Measurements from ENCODE around the gene RPL28.
"Not testable (repeated sequence)": the region's sequence is repeated elsewhere in the genome, so short reads cannot be mapped to it uniquely, and the experiment has no call there.

RPL28 gene

GRCh38 chr19:55432241-55432959, 46.7 kb downstream of the RPL28 start:
- DNase-seq = no peak

GRCh38 chr19:55433292-55433691, 47.6 kb downstream of the RPL28 start:
- no peak for DNase-seq

GRCh38 chr19:55434356-55434919, 48.7 kb downstream of the RPL28 start:
- no peak for DNase-seq

GRCh38 chr19:55435020-55435419, 49.3 kb downstream of the RPL28 start:
- no peak for DNase-seq

GRCh38 chr19:55436847-55437246, 51.1 kb downstream of the RPL28 start:
- no peak for DNase-seq

GRCh38 chr19:55437410-55437809, 51.7 kb downstream of the RPL28 start:
- DNase-seq = no peak

- no peak for DNase-seq
These were observed 53.3 kb downstream of the RPL28 start for GRCh38 chr19:55439052-55439451.

GRCh38 chr19:55440411-55441105, 54.8 kb downstream of the RPL28 start:
- no peak for DNase-seq

- no peak for DNase-seq
These were observed 55.6 kb downstream of the RPL28 start for GRCh38 chr19:55441319-55441691.

- DNase-seq = peak; percentile 71
These were observed 56.1 kb downstream of the RPL28 start for GRCh38 chr19:55441692-55442321.

- peak; percentile 12 for DNase-seq
These were observed 56.7 kb downstream of the RPL28 start for GRCh38 chr19:55442372-55442961.

- DNase-seq = peak; percentile 41
These were observed 57.5 kb downstream of the RPL28 start, which contains the start of gene SHISA7 for GRCh38 chr19:55443045-55443823. SHISA7 (minus strand) TSS chr19:55443300; CDS start chr19:55442863, 437 bp downstream.

- no peak for DNase-seq
These were observed 58.2 kb downstream of the RPL28 start for GRCh38 chr19:55443824-55444480.

- no peak for DNase-seq
These were observed 58.9 kb downstream of the RPL28 start for GRCh38 chr19:55444646-55445045.

GRCh38 chr19:55446060-55446459, 60.3 kb downstream of the RPL28 start:
- DNase-seq = no peak

- DNase-seq = peak; percentile 56
These were observed 61.9 kb downstream of the RPL28 start for GRCh38 chr19:55447421-55448174.

- DNase-seq = not testable (repeated sequence)
These were observed 62.4 kb downstream of the RPL28 start for GRCh38 chr19:55448175-55448490.

- DNase-seq = no peak
These were observed 63.7 kb downstream of the RPL28 start for GRCh38 chr19:55449469-55449868.

GRCh38 chr19:55451163-55451964, 65.6 kb downstream of the RPL28 start:
- no peak for DNase-seq
